K562 (cell line): Measurements from ENCODE around the gene NEK1.

Experiments
- EZH2 ChIP-seq: IDR thresholded peaks from 2 replicates; pipeline ENCODE4 v1.6.1; 2012; ENCODE audit warnings: low read depth, mild to moderate bottlenecking, inconsistent platforms, low read length, borderline replicate concordance
- GMEB1 ChIP-seq: fragments of 250-450 bp; sonication (Bioruptor Pico); IDR thresholded peaks from 2 replicates; pipeline ENCODE4 v1.4.0; 2020; ENCODE audit warnings: mild to moderate bottlenecking
- PHF21A ChIP-seq: fragments of 450-650 bp; IDR thresholded peaks from 2 replicates; pipeline ENCODE4 v1.6.1; 2017; ENCODE audit warnings: low read depth, borderline replicate concordance
- SLC30A9 ChIP-seq: fragments of 250-450 bp; sonication (Bioruptor Pico); IDR thresholded peaks from 2 replicates; pipeline ENCODE4 v1.8.0; 2022; ENCODE audit warnings: mild to moderate bottlenecking, moderate library complexity
- THRAP3 ChIP-seq: fragments of 450-650 bp; IDR thresholded peaks from 2 replicates; pipeline ENCODE4 v1.6.1; 2016; ENCODE audit warnings: mild to moderate bottlenecking, inconsistent platforms, borderline replicate concordance

DNA sequence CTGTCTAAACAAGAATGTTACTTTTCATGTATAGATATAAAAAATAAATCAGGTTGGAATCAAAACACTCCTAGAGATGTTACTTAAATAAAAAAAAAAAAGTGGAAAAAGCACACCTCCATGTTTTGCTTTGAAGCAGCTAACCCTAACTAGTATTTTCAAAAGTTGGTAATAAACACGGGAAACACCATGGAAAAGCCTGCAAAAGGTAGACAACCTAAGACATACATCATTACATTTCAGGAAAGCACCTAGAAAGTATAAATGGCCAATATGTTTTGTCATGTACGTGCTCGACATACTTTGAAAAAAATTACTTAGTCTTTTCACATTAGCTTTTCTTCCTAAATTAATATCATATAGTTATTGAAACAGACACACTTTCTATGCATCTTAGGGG is 211.6 kb downstream of the NEK1 start:
- TF ChIP-seq SLC30A9 (CRISPR knock-in tag) (no peak), GMEB1 (CRISPR knock-in tag) (no peak), PHF21A (no peak), EZH2 (no peak), THRAP3 (no peak)
